GM12865 (cell line): ENCODE measurements around the gene MAP3K7CL.

Source experiments
- DNase-seq: peaks from one replicate; pipeline ENCODE4 v3.0.0; 2010; ENCODE audit warnings: low read depth
- H3K4me3 ChIP-seq: 2 replicates; pipeline ENCODE4 v1.5.1; 2011; ENCODE audit warnings: mild to moderate bottlenecking, low read depth, low read length, control low read depth
- CTCF ChIP-seq: IDR thresholded peaks from 2 replicates; pipeline ENCODE4 v1.5.1; 2011; ENCODE audit warnings: low read length, control low read depth, low read depth, inconsistent platforms; ENCODE audit not compliant: insufficient read depth; ENCODE audit errors: missing control alignments

Gene MAP3K7CL

GRCh38 chr21:29190923-29191331 lies 60.5 kb downstream of the MAP3K7CL start:
- DNase-seq: no peak
- no peak overlapping the region for H3K4me3 ChIP-seq
- TF ChIP-seq CTCF: no peak

- no peak overlapping the region for H3K4me3 ChIP-seq
- no peak for DNase-seq
- TF ChIP-seq CTCF: no peak
Observed at GRCh38 chr21:29193072-29193471, 62.6 kb downstream of the MAP3K7CL start.

GRCh38 chr21:29193901-29194300 lies 63.5 kb downstream of the MAP3K7CL start:
- no peak for TF ChIP-seq CTCF
- no peak overlapping the region for H3K4me3 ChIP-seq
- no peak for DNase-seq

- H3K4me3 ChIP-seq: no peak overlapping the region
- DNase-seq: no peak
- TF ChIP-seq CTCF: no peak
Observed at GRCh38 chr21:29194342-29194741, 63.9 kb downstream of the MAP3K7CL start.

- no peak overlapping the region for H3K4me3 ChIP-seq
- no peak for TF ChIP-seq CTCF
- DNase-seq: no peak
Observed at GRCh38 chr21:29194847-29195246, 64.4 kb downstream of the MAP3K7CL start.

- peak; percentile 63 for TF ChIP-seq CTCF
- peak; percentile 91 for DNase-seq
Observed at GRCh38 chr21:29195981-29196669, 65.7 kb downstream of the MAP3K7CL start.

GRCh38 chr21:29196670-29197191 lies 66.3 kb downstream of the MAP3K7CL start:
- TF ChIP-seq CTCF: no peak
- H3K4me3 ChIP-seq: peak overlapping the region; percentile 50
- peak; percentile 42 for DNase-seq

More at GRCh38 chr21:29195981-29196669, 65.7 kb downstream of the MAP3K7CL start:
- peak overlapping the region; percentile 50 for H3K4me3 ChIP-seq
